OCI-LY7 (cell line): ENCODE data around the gene TOP1. TPM values are rescaled to one million over a fixed set of nuclear protein-coding genes. Genes with fewer than 3 reads are reported as not detected.

Experiments
- BruUV-seq: library from RNA; stranded (reverse); fragments of 400-500 nt; replicated peaks from 2 replicates; lab custom pipeline; 2021; lab: Mats Ljungman, UMichigan
- CTCF ChIA-PET: fragments of 300-600 bp; sonication (Branson Sonifier 250); formaldehyde crosslinking; loops from one replicate; lab custom pipeline; 2022; ENCODE audit warnings: antibody characterized with exemption; ENCODE audit not compliant: unreplicated experiment; lab: Charles Lee
- POLR2A ChIA-PET: fragments of 300-600 bp; sonication (Branson Sonifier 250); formaldehyde crosslinking; loops from one replicate; lab custom pipeline; 2022; ENCODE audit warnings: antibody characterized with exemption; lab: Charles Lee
- DNase-seq: peaks from one replicate; pipeline ENCODE4 v3.0.0-alpha.2; 2015; ENCODE audit warnings: low spot score
- H2AFZ ChIP-seq: fragments of 200-600 bp; sonication (generic), shearing (Covaris generic); 2 replicates; pipeline ENCODE4 v1.6.1; 2014; ENCODE audit warnings: mild to moderate bottlenecking, antibody characterized with exemption, low read length, moderate library complexity
- H3K27ac ChIP-seq: fragments of 200-600 bp; sonication (generic); 2 replicates; pipeline ENCODE4 v1.5.1; 2014; ENCODE audit warnings: mixed run types, low read depth, mild to moderate bottlenecking, moderate library complexity, low read length, inconsistent platforms; ENCODE audit not compliant: poor library complexity, severe bottlenecking
- H3K36me3 ChIP-seq: fragments of 200-600 bp; sonication (generic); 2 replicates; pipeline ENCODE4 v1.6.1; 2014; ENCODE audit warnings: mild to moderate bottlenecking, antibody characterized with exemption, low read length, moderate library complexity, mixed read lengths; ENCODE audit not compliant: insufficient read depth
- H3K4me1 ChIP-seq: fragments of 200-600 bp; sonication (generic); 2 replicates; pipeline ENCODE4 v1.5.1; 2014; ENCODE audit warnings: mild to moderate bottlenecking, low read length; ENCODE audit not compliant: insufficient read depth, poor library complexity, severe bottlenecking
- H3K4me2 ChIP-seq: fragments of 200-600 bp; sonication (generic); 2 replicates; pipeline ENCODE4 v1.6.1; 2014; ENCODE audit warnings: mild to moderate bottlenecking, low read length
- H3K4me3 ChIP-seq: fragments of 200-600 bp; sonication (generic); 2 replicates; pipeline ENCODE4 v1.5.1; 2014; ENCODE audit warnings: mild to moderate bottlenecking, low read depth, low read length; ENCODE audit not compliant: poor library complexity, severe bottlenecking
- H3K79me2 ChIP-seq: fragments of 200-600 bp; sonication (generic); 2 replicates; pipeline ENCODE4 v1.6.1; 2016; ENCODE audit warnings: low read depth, mild to moderate bottlenecking, low read length, moderate library complexity, mixed read lengths; ENCODE audit not compliant: insufficient read depth
- H3K9me2 ChIP-seq: fragments of 200-600 bp; sonication (generic); 2 replicates; pipeline ENCODE4 v1.6.1; 2016; ENCODE audit warnings: mild to moderate bottlenecking, low read length, mixed read lengths; ENCODE audit not compliant: insufficient read depth
- H3K9me3 ChIP-seq: fragments of 200-600 bp; sonication (generic); 2 replicates; pipeline ENCODE4 v1.6.1; 2014; ENCODE audit warnings: mild to moderate bottlenecking, mixed run types, low read length, mixed read lengths
- H4K20me1 ChIP-seq: fragments of 200-600 bp; sonication (generic); 2 replicates; pipeline ENCODE4 v1.6.1; 2014; ENCODE audit warnings: mild to moderate bottlenecking, antibody characterized with exemption, low read length, moderate library complexity, mixed read lengths; ENCODE audit not compliant: insufficient read depth
- CTCF ChIP-seq: fragments of 200-600 bp; sonication (generic); conservative IDR thresholded peaks from 2 replicates; pipeline ENCODE4 v1.5.1; 2014; ENCODE audit warnings: mild to moderate bottlenecking, antibody characterized with exemption, low read length, moderate library complexity, mixed read lengths
- EZH2phosphoT487 ChIP-seq: fragments of 200-600 bp; sonication (generic); IDR thresholded peaks from 2 replicates; pipeline ENCODE4 v1.6.1; 2018; ENCODE audit warnings: low read depth, borderline replicate concordance, mild to moderate bottlenecking, mixed run types, antibody characterized with exemption, low read length, moderate library complexity, mixed read lengths
- intact Hi-C: fragments of 100-400 bp; cut with micrococcal nuclease; formaldehyde crosslinking; loops from one replicate; pipeline ENCODE4 v1.10.0; 2022; ENCODE audit not compliant: unreplicated experiment
- total RNA-seq, 2 experiments: library from RNA; depleted of rRNA in 1 of 2; stranded (reverse); fragments of >200 nt in 1 of 2; shearing (Covaris generic) in 1 of 2; gene quantifications; 2 replicates each; pipeline ENCODE4 v1.2.3, GENCODE V29; 2014 to 2022

The TOP1 gene
- total RNA-seq, 2 experiments from 2014 or later = 44.6 to 200 TPM

GRCh38 chr20:40990542-40991120, 38.0 kb upstream of the TOP1 start:
- H3K4me2 ChIP-seq = peak overlapping the region; percentile 93
- no peaks in the 10 kb centered on the region for H3K36me3 ChIP-seq
- H3K4me3 ChIP-seq = peak overlapping the region; percentile 51
- H3K79me2 ChIP-seq = peaks cover 26% of the 10 kb centered on the region; the same call in 1 of the 2 replicates
- no peaks in the 10 kb centered on the region for H4K20me1 ChIP-seq
- peaks cover 98% of the 10 kb centered on the region for H3K4me1 ChIP-seq
- intact Hi-C loops = loop anchor here (1.0 to 5.0 kb wide), 8 partner anchors 21 to 105 kb away; partner anchors contain the start of gene TOP1
- ChIA-PET CTCF (interaction anchor here (0.5 to 4.5 kb wide), 23 partner anchors 7 to 104 kb away, joined by 3 to 56 read pairs (median 5); no protein-coding TSS in a partner anchor), POLR2A (interaction anchor here (0.7 to 6.8 kb wide), 38 partner anchors 9 to 332 kb away, joined by 3 to 302 read pairs (median 6); partner anchors contain the start of gene TOP1)
- peak overlapping the region; percentile 98 for H3K27ac ChIP-seq
- DNase-seq = peak; percentile 92
- no peaks in the 10 kb centered on the region for H3K9me2 ChIP-seq
- no peak for TF ChIP-seq EZH2phosphoT487
- TF ChIP-seq CTCF = peak; percentile 90
- H3K9me3 ChIP-seq = no peaks in the 10 kb centered on the region; the same call in 1 of the 2 replicates
- H2AFZ ChIP-seq = peak overlapping the region; percentile 53; the same call in 1 of the 2 replicates
- no TSS peak for BruUV-seq

- intact Hi-C loops = loop anchor here (1.0 to 5.0 kb wide), 6 partner anchors 20 to 104 kb away; partner anchors contain the start of gene TOP1
- H3K4me3 ChIP-seq = peak overlapping the region; percentile 65
- ChIA-PET POLR2A (interaction anchor here (0.7 to 6.8 kb wide), 43 partner anchors 9 to 331 kb away, joined by 3 to 302 read pairs (median 5); partner anchors contain the start of gene TOP1), CTCF (interaction anchor here (0.5 to 4.5 kb wide), 23 partner anchors 8 to 104 kb away, joined by 3 to 56 read pairs (median 5); no protein-coding TSS in a partner anchor)
- no peaks in the 10 kb centered on the region; the same call in 1 of the 2 replicates for H3K9me3 ChIP-seq
- no peaks in the 10 kb centered on the region for H3K36me3 ChIP-seq
- H4K20me1 ChIP-seq = no peaks in the 10 kb centered on the region
- peaks cover 26% of the 10 kb centered on the region; the same call in 1 of the 2 replicates for H3K79me2 ChIP-seq
- peaks cover 98% of the 10 kb centered on the region for H3K4me1 ChIP-seq
- no peak for TF ChIP-seq CTCF
- no peak for TF ChIP-seq EZH2phosphoT487
- peak overlapping the region; percentile 93 for H3K4me2 ChIP-seq
- peak; percentile 99 for DNase-seq
- peak overlapping the region; percentile 98 for H3K27ac ChIP-seq
- BruUV-seq = TSS peak; percentile 87
- no peak overlapping the region for H2AFZ ChIP-seq
- no peaks in the 10 kb centered on the region for H3K9me2 ChIP-seq
Observed at GRCh38 chr20:40991181-40991889, 37.3 kb upstream of the TOP1 start.
